HG02885 (cell line): ENCODE measurements around the gene AOAH.
"Not testable (repeated sequence)": the region's sequence is repeated elsewhere in the genome, so short reads cannot be mapped to it uniquely, and the experiment has no call there.

Experiments
- ATAC-seq: cut with Tn5 transposase; IDR thresholded peaks from one replicate; pipeline ENCODE4 v1.9.1; 2021; ENCODE audit warnings: mild to moderate bottlenecking; ENCODE audit not compliant: unreplicated experiment, poor library complexity

The AOAH gene

DNA sequence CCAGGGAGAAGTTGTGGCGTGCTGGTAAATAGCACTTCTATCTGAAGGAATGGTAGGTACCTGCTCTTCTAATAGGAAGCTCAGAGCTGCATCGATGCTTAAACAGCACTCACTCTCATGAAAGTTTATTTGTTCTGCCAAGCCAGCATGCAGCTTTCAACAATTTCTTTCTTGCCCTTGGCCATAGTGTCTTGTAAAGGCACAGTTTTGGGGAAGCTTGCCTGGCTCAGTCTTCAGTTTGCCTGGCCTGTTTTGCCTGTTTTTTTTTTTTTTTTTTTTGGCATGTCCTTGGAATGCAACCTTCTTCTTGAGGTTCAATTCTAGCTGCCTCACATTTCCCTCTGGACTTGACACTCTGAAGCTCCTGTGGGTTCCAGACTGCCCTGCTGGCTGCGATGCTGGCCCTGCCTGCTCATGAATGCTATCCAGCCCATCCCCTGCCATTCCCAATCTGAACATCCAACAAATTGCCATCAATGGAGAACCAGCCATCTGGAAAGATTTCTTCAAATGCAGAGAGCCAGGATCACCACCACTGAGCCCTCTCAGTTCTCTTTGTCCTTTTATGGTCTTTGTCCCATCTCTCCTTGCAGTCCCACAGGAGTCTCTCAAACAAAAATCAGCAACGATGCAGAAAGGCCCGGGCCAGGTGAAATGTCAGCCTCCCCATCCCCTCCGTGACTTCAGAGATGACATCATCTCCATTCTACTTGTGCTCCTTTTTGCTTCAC lies 200.8 kb downstream of the AOAH start:
- ATAC-seq: no peak

DNA sequence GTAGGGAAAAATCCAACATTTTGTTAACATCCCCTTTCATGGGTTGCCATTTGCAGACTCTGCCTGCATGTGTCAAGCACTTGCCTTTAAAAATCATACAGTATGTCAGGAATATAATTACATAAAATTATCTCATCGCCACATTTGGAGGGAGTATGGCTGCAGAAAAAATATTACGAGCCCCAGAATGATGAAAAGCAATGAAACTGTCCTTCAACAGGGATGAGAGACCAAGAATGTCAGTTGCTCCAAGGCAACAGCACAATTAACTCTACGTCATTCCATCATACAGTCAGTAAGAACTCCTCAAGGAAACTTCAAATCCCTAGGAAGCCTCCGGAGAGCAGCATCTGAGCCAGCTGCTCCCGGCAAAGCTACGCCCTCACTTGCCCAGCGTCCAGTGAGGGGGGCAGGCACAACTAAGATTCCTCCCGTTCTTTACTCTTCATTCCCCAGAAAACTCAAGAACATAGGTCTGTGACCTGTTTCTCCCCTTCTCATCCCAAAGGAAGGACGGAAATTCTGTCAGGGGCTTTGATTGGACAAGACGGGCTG lies 201.8 kb downstream of the AOAH start:
- no peak for ATAC-seq

DNA sequence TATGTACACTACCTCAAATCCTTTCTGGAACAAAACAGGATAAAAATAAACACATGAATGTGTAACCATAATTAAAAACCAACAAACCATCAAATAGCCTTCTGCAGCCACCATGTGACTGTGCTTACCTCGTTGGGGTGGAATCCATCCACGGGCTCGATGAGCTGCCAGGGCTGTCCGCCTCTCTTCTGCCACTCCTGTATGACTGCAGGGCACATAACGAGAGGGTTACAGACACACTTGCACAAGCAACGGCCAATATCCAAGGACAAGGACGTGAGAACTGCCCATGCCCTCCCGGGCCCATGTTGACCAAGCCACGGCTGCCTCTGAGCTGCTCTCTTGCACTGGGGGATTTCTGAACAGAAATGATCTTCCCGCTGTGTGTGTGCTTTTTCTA lies 202.4 kb downstream of the AOAH start:
- no peak for ATAC-seq

DNA sequence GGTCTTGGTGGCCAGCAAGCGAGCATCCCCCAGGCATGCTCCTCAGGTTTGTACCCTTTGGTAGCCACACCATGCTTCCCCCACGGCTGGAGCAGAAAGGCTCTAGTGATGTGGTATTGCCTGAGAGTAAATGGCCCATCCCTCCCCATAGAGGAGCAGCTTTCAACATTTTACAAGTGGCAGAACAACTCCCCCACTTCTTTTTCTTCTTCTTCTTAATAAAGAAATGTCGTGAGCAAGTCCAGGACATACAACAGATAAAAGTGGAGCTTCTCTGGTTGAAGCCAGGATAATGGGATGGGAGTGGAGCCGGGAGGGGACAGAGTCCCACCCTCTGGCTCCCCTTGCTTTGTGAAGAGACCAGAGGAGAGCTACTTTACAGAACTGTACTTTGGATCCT lies 203.2 kb downstream of the AOAH start:
- ATAC-seq: no peak

DNA sequence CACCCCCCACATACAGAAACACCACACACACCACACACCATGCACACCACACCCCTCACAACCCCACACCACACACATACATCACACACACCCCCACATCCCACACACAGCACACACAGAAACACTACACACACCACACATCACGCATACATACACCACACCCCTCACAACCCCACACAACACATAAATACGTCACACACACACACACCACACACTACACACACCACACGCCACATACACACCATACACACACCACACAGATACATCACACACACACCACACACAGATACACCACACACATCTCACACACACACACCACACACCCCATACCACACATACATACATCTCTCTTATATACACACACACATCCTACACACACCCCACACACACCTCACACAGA lies 208.4 kb downstream of the AOAH start:
- ATAC-seq: no peak

DNA sequence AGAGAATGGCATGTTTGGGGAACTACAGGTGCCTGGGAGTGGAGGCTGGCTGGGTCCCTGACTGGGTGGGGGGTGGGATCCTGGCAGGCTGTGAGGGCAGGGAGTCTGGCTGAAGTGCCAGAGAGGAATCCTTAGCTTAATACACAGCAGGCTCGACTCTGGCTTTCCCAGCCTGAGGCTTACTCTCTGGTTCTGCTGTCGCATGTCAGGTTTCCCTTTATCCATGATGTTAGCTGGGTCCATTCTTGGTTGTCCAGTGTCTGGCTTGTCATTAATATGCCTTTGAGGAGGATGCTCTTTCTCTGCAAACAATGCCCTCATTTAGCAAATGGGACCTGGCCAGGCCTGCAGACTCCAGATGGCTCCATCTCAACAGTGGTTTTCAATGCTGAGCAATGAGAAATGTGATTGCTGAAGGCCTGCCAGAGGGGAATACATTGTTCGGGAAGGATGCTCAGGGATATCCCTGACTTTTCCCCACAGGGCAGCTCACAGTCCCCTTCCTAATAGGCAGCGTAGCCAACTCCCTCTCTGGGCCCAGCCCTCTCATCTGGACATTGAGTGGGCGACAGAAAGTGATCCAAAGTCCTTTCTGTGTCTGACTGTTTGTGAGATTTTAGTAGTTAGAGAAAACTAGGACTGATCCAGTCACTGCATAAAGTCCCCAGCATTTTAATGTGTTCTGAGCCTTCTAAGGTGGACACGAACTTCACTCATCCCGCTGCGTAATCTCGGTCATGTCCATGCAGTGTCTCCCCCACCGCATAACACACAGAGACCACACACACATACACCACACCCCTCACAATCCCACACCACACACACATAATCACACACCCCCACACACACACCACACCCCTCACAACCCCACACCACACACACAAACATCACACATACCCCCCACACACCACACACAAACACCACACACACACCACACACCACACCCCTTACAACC lies 209.7 kb downstream of the AOAH start:
- ATAC-seq: no peak

DNA sequence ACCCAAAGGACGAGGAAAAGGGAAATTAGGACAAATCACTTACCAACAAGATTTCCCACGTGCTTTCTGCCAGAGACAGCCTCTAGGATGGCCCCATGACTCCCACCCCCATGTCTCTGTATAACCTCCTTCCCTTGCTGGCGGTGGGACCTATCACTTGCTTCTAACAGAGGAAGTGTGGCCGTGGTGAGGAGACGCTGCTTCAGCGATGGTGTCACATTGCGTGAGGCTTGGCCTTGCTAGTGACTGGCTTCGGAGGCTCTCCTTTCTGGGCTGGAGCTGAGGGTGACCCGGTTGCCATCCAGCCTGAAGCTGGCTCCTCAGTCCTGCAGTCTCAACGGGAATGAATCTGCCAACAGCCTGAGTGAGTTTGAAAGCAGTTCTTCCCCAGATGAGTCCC lies 210.9 kb downstream of the AOAH start:
- ATAC-seq: no peak

DNA sequence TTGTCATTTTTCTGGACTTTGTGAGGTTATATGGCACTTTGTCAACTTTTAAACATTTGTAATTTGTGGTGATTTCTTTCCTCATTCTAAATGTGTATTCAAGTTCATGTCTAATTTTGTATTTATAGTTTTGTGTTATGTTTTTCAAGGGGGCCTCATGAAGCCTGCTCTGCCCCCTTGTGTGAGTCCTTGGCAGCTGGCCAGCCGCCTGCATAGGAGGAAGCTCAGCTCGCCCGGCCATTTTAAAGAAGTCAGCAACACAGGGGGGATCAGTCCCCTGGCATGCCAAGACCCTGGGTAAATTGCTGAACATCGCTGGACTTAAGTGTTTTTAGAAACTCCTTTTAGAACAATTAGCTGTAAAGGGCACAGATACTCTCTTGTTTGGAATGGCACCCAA lies 211.7 kb downstream of the AOAH start:
- ATAC-seq: no peak

DNA sequence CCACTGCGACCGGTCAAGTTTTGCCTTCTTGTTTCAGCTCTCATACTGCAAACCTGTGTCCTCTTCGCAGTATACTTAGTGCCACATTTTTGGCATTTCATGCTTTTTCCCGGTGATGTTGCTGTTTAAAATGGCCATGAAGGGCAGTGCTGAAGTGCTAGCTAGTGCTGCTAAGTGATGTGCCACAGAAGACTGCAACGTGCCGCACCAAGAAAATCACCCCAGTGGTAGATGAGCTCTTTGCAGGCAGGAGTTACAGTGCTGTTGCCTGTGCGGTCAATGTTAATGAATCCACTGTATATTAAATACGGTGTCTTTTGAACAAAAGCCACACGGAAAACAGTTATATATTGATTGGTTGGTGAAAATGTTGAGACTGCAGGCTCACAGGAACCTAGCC lies 214.3 kb downstream of the AOAH start:
- no peak for ATAC-seq

DNA sequence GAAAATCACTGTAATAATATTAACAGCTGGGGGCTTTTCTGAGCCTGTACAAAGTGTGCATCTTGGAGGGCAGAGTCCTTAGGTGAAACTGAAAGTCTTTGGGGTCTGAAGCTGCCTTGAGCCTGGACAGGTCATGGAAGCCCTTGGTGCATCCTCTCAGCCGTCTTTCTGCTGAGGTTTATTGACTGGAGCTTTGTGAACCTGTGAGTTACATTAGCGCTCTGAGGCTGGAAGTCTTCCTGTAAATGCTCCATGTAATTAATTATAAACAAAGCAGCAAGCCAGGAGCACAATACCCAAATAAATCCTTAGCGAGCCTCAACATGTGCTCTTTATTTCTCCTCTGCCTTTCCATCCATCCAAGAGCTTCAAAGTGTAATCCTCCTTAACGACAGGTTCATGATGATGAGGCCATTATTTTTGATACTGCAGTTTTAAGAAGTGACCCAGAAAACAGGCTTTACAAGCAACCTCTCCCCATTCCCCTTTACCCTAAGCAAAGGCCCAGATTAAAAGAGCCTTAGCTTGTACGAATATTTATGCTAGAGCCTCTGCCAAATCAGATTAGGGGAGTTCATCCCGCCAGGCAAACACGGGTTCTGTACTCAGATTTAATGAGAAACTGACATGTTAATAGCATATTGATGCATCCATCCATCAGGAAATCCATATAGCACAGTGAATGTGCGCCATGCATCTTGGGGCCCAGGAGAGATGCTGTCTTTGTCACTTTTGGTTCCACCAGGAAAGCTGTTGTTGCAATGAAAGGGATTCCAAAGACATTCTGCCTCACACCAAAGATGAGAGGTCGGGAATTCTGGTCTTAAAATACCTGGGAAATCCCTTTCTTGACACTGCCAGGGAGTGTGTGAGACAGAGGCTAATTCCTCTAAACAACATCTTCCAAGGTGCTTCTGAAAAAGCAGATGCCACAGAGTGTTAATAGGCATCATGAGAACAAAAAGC lies 216.5 kb downstream of the AOAH start:
- ATAC-seq: no peak

DNA sequence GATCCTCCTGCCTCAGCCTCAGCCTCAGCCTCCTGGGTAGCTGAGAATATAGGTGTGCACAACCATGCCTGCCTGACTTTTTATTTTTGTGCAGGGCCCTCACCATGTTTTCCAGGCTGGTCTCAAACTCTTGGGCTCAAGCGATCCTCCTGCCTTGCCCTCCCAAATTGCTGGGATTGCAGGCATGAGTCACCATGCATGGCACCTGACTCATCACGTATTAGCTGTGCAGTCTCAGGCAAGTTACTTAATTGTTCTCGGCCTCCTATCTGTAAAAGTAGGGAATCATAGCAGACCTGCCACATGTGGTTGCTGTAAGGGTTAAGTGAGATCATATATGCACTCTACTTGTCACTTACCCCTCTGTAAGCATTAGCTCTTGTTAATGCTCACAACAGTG lies 217.5 kb downstream of the AOAH start:
- no peak for ATAC-seq

DNA sequence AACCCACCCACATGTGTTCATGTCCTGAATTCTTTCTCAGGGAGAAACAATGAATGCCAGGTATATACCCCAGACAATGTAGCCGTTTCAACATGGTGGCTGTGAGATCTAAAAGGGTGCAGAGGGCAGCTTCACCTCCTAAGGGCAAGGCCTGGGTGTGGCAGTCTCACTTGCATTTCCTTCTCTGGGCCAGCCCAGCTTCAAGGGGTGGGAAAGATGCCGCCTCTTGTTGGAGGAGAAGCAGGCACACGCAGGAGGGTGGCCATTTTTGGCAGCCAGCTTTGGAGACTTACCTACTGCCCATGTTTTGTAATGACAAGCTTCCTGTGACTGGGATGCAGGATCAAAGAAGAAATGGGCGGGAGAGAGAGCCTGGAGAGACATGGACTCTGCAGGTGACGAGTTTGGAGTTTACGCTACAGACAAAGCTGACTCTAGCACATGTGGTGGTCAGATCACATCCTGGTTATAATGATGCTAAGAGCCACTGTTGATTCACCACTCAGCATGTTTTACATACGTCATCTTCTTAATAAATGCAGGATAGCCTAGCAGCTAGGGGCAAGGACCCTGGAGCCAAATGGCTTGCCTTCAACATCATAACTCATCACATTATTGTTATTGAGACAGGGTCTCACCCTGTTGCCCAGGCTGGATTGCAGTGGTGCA lies 218.0 kb downstream of the AOAH start:
- ATAC-seq: no peak

DNA sequence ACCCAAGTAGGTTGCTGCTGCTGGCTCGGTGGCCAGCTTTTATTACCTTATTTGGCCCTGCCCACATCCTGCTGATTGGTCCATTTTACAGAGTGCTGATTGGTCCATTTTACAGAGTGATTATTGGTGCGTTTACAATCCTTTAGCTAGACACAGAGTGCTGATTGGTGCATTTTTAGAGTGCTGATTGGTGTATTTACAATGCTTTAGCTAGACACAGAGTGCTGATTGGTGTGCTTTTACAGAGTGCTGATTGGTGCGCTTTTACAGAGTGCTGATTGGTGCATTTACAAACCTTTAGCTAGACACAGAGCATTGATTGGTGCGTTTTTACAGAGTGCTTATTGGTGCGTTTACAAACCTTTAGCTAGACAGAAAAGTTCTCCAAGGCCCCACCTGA lies 219.7 kb downstream of the AOAH start:
- not testable (repeated sequence) for ATAC-seq

DNA sequence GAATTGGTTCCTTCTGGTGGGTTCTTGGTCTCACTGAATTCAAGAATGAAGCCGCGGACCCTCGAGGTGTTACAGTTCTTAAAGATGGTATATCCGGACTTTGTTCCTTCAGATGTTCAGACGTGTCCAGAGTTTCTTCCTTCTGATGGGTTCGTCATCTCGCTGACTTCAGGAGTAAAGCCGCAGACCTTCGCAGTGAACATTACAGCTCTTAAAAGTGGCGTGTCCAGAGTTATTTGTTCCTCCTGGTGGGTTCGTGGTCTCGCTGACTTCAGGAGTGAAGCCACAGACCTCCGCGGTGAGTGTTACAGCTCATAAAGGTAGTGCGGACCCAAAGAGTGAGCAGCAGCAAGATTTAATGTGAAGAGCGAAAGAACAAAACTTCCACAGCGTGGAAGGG lies 220.1 kb downstream of the AOAH start:
- not testable (repeated sequence) for ATAC-seq

DNA sequence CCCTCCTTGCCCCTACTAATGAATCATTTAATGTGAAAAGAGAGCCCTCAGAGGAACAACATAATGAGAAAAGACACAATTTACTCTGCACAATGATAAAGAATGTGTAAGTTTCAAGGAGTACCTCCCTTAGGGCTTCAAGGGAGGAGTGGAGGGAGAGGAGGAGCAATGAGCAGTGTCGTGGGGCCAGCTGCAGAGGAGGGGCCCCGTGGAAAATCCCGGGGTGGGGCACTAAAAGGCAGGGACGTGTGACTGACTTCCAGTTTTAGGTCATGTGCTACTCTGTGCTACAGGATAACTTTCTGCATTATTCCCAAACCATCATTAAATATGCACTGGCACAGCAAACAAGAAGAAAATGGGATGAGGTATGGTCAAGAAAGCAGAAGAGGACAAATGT lies 226.5 kb downstream of the AOAH start:
- ATAC-seq: no peak

DNA sequence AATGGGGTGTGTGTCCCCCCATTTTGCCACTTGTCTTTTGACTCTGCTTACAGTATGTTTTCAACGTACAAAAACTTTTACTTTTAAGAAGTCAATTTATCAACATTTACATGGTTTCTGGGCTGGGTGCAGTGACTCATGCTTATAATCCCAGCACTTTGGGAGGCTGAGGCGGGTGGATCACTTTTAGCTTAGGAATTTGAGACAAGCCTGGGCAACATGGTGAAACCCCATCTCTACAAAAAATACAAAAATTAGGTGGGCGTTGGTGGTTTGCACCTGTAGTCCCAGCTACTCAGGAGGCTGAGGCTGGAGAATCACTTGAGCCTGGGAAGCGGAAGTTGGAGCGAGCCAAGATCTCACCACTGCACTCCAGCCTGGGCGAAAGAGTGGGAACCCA lies 227.1 kb downstream of the AOAH start:
- ATAC-seq: not testable (repeated sequence)

DNA sequence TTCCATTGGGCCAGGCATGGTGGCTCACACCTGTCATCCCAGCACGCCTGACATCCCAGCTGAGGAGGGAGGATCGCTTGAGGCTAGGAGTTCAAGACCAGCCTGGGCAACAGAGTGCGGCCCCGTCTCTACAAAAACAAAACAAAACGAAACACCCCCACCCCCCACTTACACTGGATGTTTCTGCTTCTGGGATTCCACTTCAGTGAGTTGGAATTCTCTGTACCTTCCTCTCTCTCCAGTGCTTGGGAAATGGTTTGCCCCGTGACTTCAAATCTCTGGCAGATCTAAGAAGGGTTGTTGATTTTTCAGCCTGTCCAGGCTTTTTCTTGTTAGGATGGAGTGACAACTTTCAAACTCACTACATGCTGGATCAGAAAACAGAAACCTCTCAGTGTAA lies 227.7 kb downstream of the AOAH start:
- ATAC-seq: no peak

DNA sequence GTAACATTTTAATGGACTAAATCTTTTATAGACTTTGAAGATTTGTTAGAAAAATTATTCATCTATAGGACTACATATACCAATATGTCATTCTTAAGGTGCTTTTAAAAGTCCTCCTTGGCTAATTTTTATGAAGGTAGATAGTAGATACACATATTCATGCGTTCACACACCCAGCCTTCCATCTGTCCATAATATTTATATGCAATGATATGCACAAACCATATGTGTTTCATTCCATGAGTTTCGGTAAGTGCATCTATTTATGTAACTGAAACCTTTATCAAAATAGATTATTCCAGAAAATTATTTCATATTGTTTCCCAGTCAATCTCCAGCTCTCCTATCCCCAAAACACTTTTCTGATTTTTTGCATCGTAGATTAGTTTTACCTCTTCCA lies 233.0 kb downstream of the AOAH start:
- no peak for ATAC-seq

DNA sequence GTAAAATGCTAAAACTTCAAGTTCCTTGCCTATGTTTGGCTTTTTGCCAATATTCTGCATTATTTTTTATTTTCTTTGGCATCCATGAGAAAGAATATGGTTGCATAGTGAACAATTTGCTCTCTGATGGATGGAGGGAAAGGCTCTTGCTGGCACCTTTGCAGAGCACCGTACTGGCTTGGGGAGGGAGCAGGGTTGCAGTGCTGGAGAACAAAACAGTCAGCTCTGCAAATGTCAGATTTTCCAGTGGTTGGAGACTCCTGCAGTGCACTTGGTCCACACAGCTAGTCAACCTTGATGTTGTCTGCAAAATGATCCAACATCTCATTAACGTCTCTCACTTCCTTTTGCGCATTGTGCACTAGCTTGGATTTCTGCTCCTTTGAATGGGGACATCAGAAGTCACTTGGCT lies 233.9 kb downstream of the AOAH start:
- no peak for ATAC-seq

DNA sequence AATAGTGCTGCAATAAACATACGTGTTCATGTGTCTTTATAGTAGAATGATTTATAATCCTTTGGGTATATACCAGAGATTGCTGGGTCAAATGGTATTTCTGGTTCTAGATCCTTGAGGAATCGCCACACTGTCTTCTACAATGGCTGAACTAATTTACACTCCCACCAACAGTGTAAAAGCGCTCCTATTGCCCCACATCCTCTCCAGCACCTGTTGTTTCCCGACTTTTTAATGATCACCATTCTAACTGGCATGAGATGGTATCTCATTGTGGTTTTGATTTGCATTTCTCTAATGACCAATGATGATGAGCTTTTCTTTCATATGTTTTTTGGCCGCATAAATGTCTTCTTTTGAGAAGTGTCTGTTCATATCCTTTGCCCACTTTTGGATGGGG lies 235.6 kb downstream of the AOAH start:
- not testable (repeated sequence) for ATAC-seq
